ENCODE results near the gene TP73. TPM values are rescaled to one million over a fixed set of nuclear protein-coding genes. Genes with fewer than 3 reads are reported as not detected.
"Not testable (repeated sequence)": the region's sequence is repeated elsewhere in the genome, so short reads cannot be mapped to it uniquely, and the experiment has no call there.

Gene TP73
- total RNA-seq, 1 experiment from 2014 or later, result 6.9 TPM

DNA sequence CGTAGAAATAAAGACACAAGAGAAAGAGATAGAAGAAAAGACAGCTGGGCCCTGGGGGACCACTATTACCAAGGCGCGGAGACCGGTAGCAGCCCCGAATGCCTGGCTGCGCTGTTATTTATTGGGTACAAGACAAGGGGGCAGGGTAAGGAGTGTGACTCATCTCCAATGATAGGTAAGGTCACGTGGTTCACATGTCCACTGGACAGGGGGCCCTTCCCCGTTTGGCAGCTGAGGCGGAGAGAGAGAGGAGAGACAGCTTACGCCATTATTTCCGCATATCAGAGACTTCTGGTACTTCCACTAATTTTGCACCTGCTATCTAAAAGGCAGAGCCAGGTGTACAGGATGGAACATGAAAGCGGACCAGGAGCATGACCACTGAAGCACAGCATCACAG is 31.6 kb upstream of the TP73 start:
- DNase-seq, result no peak
- H3K4me2 ChIP-seq, result no peak overlapping the region; the same call in 1 of the 2 replicates
- intact Hi-C loops (cut with micrococcal nuclease; ENCODE audit: unreplicated experiment), result no loop called here

DNA sequence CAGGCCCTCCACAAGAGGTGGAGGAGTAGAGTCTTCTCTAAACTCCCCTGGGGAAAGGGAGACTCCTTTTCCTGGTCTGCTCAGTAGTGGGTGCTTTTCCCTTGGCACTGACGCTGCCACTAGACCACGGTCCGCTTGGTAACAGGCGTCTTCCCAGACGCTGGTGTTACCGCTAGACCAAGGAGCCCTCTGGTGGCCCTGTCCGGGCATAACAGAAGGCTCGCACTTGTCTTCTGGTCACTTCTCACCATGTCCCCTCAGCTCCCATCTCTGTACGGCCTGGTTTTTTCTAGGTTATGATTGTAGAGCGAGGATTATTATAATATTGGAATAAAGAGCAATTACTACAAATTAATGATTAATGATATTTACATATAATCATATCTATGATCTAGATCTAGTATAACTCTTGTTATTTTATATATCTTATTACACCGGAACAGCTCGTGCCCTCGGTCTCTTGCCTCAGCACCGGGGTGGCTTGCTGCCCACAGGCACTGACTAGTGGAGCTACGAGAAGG is 31.1 kb upstream of the TP73 start:
- TF ChIP-seq, protein P1, sequence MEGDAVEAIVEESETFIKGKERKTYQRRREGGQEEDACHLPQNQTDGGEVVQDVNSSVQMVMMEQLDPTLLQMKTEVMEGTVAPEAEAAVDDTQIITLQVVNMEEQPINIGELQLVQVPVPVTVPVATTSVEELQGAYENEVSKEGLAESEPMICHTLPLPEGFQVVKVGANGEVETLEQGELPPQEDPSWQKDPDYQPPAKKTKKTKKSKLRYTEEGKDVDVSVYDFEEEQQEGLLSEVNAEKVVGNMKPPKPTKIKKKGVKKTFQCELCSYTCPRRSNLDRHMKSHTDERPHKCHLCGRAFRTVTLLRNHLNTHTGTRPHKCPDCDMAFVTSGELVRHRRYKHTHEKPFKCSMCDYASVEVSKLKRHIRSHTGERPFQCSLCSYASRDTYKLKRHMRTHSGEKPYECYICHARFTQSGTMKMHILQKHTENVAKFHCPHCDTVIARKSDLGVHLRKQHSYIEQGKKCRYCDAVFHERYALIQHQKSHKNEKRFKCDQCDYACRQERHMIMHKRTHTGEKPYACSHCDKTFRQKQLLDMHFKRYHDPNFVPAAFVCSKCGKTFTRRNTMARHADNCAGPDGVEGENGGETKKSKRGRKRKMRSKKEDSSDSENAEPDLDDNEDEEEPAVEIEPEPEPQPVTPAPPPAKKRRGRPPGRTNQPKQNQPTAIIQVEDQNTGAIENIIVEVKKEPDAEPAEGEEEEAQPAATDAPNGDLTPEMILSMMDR (conservative IDR thresholded peaks at IDR 0.05), result peak; percentile 79
- BruUV-seq (replicated peaks); H3K9me3 ChIP-seq (ENCODE audit: insufficient read depth, low read depth); H3K27me3 ChIP-seq (ENCODE audit: insufficient read depth, low read depth); H3K36me3 ChIP-seq (ENCODE audit: low read depth); H3F3A ChIP-seq (ENCODE audit: insufficient read depth, low read depth); H3K27ac ChIP-seq; H3K4me3 ChIP-seq; H2AFZ ChIP-seq; intact Hi-C loops (cut with micrococcal nuclease; ENCODE audit: unreplicated experiment); H3K4me2 ChIP-seq; DNase-seq; H4K20me1 ChIP-seq (ENCODE audit: insufficient read depth); H3K9me2 ChIP-seq (ENCODE audit: insufficient read depth): not testable (repeated sequence)
- ChIA-PET POLR2A (ENCODE audit: unreplicated experiment) (interaction anchor here (0.6 kb wide), 2 partner anchors 73 to 331 kb away, joined by 3 read pairs; no protein-coding TSS in a partner anchor), CTCF (interaction anchor here (1.3 kb wide), 1 partner anchor 168 kb away, joined by 10 read pairs; no protein-coding TSS in a partner anchor)
- peaks cover 12% of the 10 kb centered on the region for H3K79me2 ChIP-seq (ENCODE audit: low read depth)
- peaks cover 22% of the 10 kb centered on the region for H3K4me1 ChIP-seq (replicated peaks; ENCODE audit: insufficient read depth)

More for the DNA sequence above, 31.6 kb upstream of the TP73 start:
- H3K4me3 ChIP-seq, result no peak overlapping the region
- ChIA-PET CTCF (interaction anchor here (0.8 to 1.3 kb wide), 2 partner anchors 168 kb away, joined by 5 to 10 read pairs; no protein-coding TSS in a partner anchor), POLR2A (ENCODE audit: unreplicated experiment) (interaction anchor here (0.6 kb wide), 2 partner anchors 72 to 331 kb away, joined by 3 read pairs; no protein-coding TSS in a partner anchor)
- no peak overlapping the region for H2AFZ ChIP-seq
- no peak for TF ChIP-seq EZH2 (IDR thresholded peaks at IDR 0.05; ENCODE audit: low read depth)
- TF ChIP-seq, protein P1 (conservative IDR thresholded peaks at IDR 0.05), result no peak
- H3K79me2 ChIP-seq (ENCODE audit: low read depth), result peaks cover 7% of the 10 kb centered on the region
- no TSS peak for BruUV-seq (replicated peaks)
- H4K20me1 ChIP-seq (ENCODE audit: insufficient read depth), result no peaks in the 10 kb centered on the region
- H3K27ac ChIP-seq, result no peak overlapping the region
- H3K9me3 ChIP-seq (ENCODE audit: insufficient read depth, low read depth), result no peaks in the 10 kb centered on the region
- no peaks in the 10 kb centered on the region for H3K9me2 ChIP-seq (ENCODE audit: insufficient read depth)
- peaks cover 3% of the 10 kb centered on the region; the same call in 1 of the 2 replicates for H3F3A ChIP-seq (ENCODE audit: insufficient read depth, low read depth)
- no peaks in the 10 kb centered on the region for H3K27me3 ChIP-seq (ENCODE audit: insufficient read depth, low read depth)
- H3K36me3 ChIP-seq (ENCODE audit: low read depth), result no peaks in the 10 kb centered on the region
- peaks cover 17% of the 10 kb centered on the region for H3K4me1 ChIP-seq (replicated peaks; ENCODE audit: insufficient read depth)

DNA sequence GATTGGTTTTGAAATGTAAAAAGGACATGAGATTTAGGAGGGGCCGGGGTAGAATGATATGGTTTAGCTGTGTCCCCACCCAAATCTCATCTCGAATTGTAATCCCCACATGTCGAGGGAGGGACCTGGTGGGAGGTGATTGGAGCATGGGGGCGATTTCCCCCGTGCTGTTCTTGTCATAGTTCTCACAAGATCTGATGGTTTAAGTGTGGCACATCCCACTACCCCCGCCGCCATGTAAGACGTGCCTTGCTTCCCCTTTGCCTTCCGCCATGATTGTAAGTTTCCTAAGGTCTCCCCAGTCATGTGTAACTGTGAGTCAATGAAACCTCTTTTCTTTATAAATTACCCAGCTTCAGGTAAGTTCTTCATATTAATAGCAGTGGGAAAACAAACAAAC is 30.2 kb upstream of the TP73 start:
- H3K4me3 ChIP-seq; H3K27me3 ChIP-seq (ENCODE audit: insufficient read depth, low read depth); H3K27ac ChIP-seq; H3K4me2 ChIP-seq; H3K9me3 ChIP-seq (ENCODE audit: insufficient read depth, low read depth); intact Hi-C loops (cut with micrococcal nuclease; ENCODE audit: unreplicated experiment); H3F3A ChIP-seq (ENCODE audit: insufficient read depth, low read depth); DNase-seq; H2AFZ ChIP-seq; H4K20me1 ChIP-seq (ENCODE audit: insufficient read depth); POLR2A ChIA-PET (ENCODE audit: unreplicated experiment); BruUV-seq (replicated peaks); H3K9me2 ChIP-seq (ENCODE audit: insufficient read depth); H3K36me3 ChIP-seq (ENCODE audit: low read depth): not testable (repeated sequence)
- Histone ChIP-seq H3K4me1 (replicated peaks; ENCODE audit: insufficient read depth) (peaks cover 24% of the 10 kb centered on the region), H3K79me2 (ENCODE audit: low read depth) (peaks cover 14% of the 10 kb centered on the region)
- CTCF ChIA-PET, result interaction anchor here (1.3 kb wide), 1 partner anchor 169 kb away, joined by 10 read pairs; no protein-coding TSS in a partner anchor
